HG03354 (cell line): ENCODE data around the gene FBXL17.

Experiments used
- ATAC-seq: cut with Tn5 transposase; IDR thresholded peaks from one replicate; pipeline ENCODE4 v1.9.1; 2021; ENCODE audit warnings: mild to moderate bottlenecking; ENCODE audit not compliant: unreplicated experiment, poor library complexity, severe bottlenecking

FBXL17 gene

DNA sequence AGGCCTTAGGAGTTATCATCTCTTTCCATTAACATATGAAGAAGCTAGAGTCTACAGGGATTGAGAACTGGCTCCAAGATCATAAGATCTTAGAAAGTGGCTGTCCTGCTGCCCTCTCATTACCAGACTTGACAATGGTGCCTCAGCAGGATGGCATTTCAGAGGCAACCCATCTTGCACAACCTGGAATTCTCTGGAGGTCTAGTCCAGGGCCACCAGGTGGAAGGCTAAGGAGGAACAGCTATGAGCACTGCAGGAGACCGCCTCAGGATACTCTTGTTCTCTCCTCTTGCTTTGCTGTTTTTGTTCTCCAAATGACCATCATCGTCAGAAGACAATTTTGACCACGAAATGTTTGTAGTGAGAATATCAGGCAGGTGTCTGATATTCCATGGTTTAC is 322.6 kb downstream of the FBXL17 start:
- no peak for ATAC-seq

DNA sequence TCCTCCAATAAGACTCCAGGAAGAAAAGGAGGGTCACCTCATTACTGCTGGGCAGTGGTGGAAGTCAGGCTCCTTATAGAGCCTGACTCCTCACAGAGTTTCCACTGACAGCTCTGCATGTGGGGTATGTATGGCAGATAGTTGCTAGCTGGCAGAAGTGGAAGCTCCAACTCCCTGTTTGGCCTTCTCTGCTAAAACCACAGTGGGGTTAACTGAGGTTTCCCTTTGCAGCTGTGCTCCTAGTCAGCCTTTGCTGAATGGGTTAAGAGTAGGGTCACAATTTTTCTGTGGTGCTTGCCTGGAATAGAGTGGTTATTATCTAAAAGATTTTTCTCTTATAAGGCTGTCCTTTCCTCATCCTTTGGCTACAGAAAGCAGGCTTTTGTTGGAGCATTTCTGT is 327.5 kb downstream of the FBXL17 start:
- ATAC-seq: no peak

DNA sequence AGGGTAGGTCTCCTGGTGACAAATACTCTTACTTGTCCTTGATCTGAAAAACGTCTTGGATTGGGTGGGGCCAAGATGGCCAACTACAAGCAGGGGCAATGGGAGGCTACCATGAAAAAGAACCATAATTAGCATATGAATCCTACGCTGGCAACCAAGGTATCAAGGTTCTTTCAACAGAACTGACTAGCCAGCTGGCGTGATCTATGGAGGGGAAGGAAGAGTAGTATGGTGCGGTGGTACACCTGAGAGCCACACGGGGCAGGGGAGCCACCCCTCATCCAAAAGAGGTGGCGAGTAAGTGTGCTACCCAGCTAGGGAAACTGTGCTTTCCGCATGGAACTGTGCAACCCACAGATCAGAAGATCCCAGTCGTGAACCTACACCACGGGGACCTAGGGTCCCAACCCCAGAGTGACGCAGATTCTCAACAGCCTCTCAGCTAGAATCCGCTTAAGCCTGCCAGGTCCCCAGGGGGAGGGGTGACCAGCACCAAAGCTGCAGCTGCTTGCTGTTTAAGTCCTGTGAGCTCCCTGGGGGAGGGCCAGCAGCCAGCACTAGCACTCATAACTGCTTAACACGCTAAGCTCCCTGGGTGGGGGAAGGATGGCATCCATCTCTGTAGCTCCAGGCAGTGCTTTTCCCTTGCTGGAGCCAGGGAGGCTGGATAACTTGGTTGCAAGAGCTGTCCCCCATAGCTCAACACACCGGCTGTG is 334.8 kb downstream of the FBXL17 start:
- no peak for ATAC-seq

DNA sequence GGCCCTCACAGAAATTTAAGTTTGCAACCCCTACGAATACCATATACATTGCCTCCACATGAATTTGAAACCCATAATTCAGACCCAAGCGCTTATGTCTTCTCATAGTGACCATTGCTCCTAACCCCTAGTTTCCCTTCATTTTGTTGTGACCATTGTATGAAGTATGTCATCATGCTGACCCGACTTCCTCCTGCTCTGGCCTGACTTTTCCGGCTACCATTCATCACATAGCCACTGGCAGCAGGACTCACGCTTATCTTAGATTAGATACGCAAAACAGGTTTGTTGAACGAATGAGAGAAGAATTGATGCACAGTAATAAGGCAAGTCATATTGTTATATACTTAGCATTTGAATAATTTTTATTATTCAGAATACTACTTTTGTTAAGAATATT is 345.4 kb downstream of the FBXL17 start:
- ATAC-seq: no peak

DNA sequence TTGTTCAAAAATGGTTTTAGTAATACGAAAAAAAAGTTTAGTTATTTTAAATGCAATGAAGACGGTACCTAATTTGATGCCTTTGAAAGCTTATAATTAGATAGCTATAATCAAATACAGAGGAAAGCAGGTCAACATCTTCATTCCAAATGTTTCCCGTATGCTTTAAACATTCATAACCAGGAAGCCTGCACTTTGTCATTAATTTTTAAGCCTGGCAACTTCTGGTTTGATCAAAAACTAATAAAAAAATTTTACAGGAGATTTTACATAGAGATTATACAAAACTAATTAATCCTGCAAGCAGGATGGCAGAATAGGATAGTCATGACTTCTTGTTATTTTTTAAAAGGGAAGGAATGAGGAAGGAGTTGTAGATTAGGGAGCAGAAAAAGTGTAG is 353.0 kb downstream of the FBXL17 start:
- ATAC-seq: no peak

DNA sequence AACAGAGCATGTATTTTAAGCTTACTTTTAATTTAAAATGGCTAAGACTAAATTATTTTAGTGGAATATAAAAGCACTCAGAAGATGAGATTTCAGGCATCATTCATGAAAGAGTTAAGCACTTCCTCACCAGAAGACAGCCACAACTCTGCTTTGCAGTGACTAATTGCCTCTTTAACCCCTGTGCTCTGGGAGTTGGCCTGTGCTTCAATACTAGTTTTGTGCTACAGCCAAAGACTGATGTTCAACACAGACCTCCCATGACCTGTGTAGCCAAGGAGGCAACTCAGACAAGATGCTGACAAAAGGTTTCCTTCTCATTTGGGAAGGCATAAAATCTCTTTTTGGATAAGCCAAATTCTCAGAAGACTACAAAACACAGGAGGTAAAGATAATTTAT is 353.5 kb downstream of the FBXL17 start:
- ATAC-seq: no peak

DNA sequence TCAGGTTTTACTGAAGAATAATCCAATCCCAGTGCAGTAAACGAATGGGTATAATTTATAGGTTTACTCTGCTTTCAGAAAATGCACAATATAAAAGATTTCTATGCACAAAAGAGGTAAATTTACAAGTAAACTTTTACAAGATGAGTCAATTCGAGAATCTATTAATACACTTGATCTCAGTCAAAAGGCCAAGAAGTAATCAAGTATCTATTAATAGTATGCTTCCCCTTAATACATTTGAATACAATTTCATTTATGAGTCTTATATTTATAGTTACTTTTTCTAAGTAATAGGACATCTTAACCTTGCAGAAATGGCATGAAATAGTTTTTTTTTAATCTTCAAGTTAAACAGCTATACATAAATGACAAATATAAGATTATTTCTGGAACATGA is 355.9 kb downstream of the FBXL17 start:
- no peak for ATAC-seq

DNA sequence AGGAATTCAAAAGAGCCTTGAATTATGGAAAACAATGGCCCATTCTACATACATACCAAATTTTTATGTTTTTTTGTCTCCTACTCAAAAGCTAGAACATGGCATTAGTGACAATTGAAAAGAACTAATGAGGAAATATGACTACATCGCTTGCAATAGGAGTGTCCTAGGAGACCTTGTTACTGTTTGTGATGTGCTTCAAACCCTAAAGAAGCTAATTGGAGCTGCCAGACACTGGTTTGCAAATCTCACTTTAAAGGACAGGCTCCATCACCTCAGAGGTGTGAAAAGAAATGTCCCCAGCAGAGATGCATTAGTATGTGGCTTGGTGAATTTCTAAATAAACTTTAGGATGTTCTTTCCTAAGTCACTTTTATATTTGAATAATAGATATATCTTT is 356.9 kb downstream of the FBXL17 start:
- ATAC-seq: no peak

DNA sequence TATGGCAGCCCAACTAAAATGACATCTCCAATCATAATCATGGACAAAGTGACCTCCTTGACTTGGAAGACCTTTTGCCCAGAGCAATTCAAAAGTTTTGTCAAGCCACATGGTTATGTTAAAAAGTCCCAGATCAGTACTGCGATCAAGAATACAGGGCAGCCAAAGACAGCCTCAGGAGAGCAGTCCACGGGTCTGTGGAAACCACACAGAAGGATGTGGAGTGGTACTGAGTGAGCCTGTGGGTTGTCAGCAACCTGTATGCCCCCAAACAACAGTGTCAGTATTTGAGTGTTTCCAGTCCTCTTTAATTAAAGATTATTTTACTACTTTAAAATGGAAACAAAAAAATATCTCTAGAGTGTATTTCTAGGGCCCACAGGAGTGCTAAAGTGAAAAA is 365.8 kb downstream of the FBXL17 start:
- ATAC-seq: no peak

DNA sequence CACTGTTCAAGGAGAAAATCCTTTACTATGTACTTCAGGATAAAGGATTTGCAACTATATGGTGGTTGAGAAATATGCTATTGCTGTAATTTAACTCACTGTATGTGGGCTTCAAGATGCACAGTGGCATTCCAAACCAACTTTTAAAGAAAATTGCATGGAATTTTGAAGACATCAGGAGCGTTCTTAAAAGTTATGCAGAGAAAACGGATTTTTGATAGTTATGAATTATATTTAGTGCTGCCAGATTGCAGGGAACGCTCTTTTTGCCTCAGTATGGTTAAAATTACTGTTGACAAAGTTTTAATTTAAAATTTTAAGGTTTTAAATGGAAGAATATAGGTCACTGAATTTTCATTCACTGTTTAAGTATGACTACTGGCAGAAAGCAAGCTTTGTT is 375.1 kb downstream of the FBXL17 start:
- ATAC-seq: no peak

DNA sequence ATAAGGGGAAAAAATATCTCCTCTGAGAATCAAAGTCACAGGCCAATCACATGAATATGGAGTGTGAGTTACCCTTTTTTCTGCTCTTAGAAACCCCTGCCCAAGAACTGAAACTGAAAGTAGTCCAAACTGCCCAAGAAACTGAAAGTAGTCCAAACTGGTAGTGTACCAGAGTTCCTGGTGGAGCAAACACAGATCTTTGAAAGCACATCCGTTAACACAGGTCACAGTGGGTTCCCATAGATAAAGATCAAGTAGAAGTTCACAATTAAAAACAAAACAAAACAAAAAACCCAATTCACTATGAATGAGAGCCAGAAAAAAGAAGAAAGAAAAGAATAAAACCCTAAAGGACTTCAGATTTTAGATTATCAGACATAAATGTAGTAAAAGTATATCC is 378.7 kb downstream of the FBXL17 start:
- peak; percentile 98 for ATAC-seq

DNA sequence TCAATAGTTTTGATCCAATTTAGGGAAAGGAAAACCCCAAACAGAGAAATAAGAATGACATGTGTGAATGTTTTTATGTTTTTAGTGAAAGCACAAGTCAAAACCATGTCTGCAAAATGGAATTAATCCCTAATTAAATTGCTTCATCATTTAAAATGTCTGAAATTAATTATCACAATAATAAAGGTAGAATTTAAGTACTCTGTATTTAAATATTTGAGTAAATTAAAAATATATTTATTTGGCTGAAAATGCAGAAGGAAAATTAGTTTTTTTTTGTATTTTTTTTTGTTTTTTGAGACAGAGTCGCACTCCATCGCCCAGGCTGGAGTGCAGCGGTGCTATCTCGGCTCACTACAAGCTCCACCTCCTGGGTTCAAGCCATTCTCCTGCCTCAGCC is 380.7 kb downstream of the FBXL17 start:
- no peak for ATAC-seq

DNA sequence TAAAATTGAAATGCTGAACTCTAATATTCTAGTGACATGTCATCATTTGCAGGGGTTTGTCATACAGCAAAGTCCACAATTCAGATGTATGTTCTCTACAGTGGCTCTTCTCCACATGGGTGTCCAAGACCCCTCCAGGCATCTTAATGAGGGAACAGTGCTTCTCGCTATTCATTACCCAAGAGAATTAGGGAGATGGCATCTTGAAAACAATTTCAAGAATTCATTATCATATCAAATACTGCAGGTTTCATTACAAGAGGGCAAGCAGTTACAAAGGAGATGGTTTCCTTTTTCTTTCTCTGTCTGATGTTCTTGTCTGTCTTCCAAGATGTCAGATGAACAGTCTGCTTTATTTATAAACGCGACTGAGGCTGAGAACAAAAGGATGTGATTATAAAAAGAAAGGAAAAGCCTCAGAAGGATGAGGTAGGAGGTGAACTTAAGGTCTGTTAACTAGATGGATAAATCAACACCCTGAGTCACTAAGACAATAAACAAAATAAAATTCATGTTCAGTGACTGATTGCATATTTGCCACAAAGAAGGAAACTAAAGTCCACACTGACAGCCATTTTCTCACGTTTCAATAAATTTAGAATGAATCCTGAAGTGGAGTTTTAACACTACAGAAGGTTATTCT is 384.4 kb downstream of the FBXL17 start:
- ATAC-seq: no peak

DNA sequence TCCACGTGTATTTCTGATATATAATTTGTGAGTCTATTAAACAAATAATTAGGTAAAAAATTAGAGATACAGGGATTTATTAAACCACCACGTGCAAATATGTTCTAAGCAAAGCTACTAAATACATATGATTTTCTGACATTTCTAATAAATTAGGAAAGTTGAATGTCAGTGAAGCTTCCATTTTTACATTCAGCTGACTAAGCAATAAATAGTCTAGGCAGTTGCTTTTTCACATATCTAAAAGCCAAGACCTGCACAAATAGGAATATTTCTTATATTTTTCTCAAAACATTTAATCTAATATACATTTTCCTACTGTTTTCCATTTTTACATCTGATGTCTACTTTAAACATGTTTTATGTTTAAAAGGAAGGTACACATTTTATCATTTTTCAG is 388.6 kb downstream of the FBXL17 start:
- no peak for ATAC-seq

DNA sequence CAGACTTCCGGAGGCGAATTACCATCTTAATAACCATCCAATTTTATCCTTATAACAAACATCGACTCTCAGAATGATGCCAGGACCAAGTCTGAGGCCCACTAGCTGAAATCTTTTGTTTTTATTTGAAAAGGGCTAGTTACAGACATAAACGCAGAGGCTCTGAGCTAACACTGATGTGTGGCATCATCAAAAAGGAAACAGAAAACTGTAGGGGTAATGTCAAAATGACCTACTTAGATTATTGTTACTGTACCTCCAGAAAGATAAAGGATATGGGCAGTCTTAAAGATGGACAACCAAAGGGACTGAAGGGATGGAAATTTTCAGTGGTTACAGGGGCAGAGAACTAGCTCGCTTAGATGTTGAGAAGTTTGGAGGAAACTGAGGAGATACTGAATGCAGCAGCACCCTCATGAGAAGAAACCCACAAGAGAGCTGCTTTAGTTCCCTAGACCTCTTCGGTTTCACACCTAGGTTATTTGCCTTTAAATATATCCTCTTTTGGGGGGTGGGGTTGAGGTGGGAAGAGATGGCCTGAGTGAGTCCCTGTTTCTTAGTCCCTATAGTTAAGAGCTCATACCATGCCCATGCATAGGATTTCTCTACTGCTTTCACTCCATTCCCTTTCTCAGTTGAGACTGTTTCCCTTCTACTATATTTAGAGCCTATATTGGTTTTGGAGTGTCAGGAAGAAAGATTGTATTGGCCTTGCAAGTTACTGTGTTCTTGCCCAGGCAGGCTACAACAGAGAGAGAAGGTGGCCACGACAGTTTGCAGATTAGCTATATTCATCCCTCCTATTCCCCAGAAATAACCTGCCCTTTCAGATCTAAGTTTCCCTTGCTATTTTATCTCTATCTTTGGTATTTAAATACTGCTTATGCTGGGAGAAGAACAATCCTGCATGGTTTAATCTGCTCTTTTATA is 390.8 kb downstream of the FBXL17 start:
- ATAC-seq: no peak

DNA sequence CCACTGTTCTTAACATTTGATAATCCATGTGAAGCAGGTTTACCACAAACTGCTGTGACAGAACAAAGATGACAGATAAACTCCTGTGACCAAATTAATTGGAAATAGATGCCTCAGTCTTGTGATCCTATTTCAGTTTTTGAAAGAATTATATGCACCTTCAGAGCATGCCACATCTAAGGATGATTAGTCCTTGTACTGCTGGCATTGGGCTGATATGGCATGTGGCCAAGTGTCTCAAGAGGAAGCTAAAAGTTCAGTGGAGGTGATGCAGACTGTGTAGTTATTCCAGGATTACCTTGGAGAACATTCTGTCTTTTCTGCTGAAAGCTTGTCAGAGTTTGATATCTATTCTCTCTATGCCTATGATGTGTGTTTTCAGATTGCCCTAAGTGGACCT is 396.8 kb downstream of the FBXL17 start:
- no peak for ATAC-seq

DNA sequence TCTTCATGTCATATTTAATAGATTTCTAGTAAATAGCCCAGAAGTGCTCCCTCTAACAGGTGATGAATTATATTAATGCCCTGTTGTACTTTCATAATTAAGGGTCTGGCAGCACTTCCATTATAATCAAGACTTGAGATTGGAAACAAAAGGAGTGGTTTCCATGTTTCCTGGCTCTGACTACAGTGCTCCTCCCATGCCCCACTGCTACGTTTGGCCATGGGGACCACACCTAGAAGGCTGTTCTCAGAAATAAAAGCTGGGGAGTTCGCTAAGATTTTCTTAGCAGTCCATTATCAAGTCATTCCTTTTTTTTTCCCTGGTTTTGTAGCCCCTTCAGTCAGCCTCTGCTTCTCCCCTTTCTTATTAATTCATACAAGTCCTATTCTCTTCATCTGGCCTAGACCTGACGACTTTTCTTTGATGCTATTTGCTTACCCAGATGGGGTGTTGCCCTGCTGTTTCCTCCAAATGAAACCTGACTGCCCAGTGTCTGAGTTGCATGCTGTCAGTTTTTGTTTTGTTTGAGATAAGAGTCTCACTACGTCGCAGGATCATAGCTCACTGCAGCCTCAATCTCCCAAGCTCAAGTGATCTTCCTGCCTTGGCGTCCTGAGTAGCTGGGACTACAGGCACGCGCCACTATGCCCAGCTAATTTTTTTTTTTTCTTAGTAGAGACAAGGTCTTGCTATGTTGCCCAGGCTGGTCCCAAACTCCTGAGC is 399.0 kb downstream of the FBXL17 start:
- ATAC-seq: no peak

DNA sequence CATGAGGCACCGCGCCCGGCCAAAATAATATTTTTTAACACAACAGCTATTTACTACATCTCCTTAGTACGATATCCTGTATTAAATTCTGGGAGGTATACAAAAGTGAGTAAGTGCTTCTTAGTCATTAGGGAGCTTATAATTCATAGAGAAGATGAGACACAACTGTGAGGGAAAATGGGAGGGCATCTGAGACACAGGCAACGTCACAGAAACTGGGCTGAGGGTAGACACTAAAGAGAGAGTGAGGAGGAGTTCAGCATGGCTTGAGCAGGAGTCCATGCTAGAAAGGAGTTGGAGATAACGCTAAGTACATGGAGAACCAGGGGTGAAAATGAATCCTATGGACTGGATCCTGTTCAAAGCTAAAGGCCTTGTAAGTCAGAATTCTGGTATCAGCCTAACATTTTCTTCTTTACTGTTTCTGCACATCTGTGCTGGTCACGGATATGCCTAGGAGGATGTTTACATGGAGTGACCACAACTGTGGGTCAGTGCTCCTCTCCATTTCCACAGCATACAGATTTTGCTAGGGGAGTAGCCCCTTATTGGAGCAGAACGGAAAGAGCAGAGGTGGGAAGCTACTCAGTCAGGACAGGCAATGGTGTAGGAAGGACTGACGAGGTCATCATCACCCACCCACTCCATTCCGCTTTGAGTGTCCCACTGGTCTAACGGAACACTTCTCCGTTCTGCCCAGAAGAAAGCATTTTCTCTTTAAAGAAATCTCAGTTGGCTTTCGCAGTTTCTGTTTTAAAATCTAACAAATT is 400.8 kb downstream of the FBXL17 start:
- no peak for ATAC-seq

DNA sequence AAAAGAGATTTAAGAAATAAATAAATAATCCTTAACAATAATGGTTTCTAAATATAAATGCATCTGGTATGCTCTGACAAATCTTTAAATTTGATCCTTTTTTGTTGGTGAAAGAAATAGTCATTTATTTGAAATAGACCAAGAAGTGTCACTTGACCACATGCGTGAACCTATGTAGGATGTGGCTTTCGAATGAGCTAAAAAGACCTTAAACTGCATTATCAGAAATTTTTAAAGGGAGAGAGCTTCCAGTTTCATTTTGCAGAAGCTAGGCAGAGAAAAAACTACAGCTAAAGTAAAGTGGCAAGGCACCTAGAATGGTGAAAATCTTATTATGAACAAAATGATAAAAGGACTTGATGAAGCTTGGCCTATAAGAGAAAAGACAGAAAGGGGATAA is 402.0 kb downstream of the FBXL17 start:
- no peak for ATAC-seq
